Measurements from ENCODE around the gene KIF22.
A peak's percentile ranks its signal among the peaks of the same experiment; 100 is the strongest.

Gene KIF22

DNA sequence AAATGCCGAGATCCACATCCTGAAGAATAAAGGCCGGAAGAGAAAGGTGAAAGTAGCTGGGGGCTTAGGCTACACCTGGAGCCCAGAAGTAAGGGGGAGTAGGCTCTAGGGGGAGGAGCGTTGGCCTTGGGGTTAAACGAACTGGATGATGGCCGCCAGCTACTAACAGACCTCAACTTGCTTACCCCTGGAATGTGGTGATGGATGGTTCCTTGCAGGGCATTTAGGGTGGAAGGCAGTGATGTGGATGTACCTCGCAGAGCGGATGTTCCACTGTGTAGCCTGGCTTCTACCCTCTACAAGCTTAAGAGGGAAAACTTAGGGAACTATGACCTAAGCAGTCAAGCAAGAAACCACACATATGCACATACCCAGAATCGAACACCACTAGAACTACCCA lies 13.5 kb downstream of the KIF22 start:
- DNase-seq (ENCODE audit: low read depth), result no peak

DNA sequence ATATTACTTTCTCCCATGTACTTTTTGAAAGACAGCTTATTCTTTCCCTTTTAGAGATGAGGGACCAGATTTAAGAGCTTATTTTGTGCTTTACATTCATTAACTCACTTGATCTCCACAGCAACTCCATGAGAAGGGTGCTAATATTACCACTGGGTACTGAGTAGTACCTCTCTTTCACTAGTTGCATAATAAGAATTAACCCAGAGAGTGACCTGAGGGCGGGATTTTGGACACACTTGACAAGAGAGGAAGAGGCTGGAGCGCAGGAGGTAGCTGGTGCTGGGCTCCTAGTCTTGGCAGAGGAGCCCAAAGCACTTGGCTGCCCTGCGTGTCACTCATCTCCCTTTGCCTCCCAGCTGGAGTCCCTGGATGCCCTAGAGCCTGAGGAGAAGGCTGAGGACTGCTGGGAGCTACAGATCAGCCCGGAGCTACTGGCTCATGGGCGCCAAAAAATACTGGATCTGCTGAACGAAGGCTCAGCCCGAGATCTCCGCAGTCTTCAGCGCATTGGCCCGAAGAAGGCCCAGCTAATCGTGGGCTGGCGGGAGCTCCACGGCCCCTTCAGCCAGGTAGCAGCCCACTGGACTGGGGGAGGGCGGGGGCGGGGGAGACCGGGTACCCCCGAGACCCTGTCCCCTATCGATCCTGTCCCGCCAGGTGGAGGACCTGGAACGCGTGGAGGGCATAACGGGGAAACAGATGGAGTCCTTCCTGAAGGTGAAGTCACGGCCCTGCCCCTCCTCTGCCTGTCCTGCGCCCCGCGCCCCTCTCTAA lies 14.1 kb downstream of the KIF22 start:
- DNase-seq (ENCODE audit: low read depth), result no peak

DNA sequence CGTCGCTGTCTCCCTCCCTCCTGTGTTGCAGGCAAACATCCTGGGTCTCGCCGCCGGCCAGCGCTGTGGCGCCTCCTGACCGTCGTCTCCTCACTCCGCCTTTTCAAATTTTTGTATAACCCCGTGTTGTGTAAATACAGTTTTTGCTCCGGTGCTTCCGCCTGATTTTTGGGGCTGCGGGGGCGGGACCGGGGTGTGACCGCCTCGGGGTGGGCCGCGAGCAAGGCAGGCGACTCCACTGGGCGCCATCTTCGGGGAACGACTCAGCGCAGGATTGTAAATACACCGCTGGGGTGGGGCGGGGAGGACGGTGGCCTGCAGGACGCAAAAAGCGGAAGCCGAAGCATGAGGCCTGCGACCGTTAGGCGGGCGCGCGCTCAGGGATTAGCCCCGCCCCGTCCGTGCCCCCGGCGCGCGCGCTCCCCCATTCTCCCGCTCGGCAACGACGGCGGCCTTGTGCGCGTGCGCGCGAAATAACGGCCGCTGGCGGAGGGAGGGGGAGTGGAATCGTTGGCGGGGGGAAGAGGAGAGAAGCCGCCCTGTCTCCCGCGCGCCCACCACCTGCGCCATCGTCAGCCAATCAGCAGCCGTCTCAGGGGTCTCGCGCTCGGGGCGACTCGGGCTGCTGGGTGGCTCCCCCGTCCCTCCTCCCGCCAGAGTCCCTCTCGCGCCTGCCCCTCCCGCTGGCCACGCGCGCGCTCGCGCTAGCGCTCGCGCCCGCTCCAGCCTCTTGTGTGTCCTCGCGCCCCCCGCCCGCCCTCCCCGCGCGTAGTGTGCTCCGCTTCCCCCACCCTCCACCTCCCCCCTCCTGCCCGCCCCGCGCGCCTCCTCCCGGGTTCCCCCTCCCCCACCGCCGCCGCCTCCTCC lies 14.9 kb downstream of the KIF22 start:
- peak; percentile 98 for DNase-seq (ENCODE audit: low read depth)

DNA sequence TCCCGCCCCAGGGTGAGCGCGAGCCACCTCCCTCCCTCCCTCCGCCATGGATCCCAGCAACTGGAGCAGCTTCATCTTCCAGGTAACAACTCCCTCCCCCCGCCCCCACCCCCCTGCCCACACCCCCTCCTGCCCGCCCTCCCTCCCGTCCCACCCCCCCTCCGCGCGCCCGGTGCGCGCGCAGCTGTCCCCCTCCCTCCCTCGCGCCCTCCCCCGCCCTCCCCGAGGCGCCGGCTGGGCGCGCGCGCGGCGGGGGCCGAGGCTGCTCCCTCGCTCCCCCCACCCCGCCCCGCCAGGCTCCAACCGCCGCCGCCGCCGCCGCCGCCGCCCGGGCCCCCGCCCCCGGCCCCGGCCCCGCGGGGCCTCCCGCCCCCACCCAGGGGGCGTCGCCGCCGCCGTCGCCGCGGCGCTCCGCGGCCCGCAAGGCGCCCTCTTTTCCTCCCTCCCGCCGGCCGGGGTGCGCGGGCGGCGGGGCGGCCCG lies 15.6 kb downstream of the KIF22 start, which contains the start of gene MAZ:
TSS of gene MAZ (plus strand) at position 431 of the 481 bp plus-strand sequence. CDS start 173 bp downstream, outside the sequence.
- DNase-seq (ENCODE audit: low read depth), result peak; percentile 58

DNA sequence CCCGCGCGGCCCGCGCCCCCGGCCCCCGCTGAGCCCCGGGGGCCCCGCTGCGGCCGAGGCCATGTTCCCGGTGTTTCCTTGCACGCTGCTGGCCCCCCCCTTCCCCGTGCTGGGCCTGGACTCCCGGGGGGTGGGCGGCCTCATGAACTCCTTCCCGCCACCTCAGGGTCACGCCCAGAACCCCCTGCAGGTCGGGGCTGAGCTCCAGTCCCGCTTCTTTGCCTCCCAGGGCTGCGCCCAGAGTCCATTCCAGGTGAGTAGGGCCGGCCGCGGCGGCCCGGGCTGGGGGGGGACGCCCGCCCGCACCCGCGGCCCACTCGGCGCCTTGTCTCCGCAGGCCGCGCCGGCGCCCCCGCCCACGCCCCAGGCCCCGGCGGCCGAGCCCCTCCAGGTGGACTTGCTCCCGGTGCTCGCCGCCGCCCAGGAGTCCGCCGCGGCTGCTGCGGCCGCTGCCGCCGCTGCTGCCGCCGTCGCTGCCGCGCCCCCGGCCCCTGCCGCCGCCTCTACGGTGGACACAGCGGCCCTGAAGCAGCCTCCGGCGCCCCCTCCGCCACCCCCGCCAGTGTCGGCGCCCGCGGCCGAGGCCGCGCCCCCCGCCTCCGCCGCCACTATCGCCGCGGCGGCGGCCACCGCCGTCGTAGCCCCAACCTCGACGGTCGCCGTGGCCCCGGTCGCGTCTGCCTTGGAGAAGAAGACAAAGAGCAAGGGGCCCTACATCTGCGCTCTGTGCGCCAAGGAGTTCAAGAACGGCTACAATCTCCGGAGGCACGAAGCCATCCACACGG lies 16.3 kb downstream of the KIF22 start:
- no peak for DNase-seq (ENCODE audit: low read depth)

DNA sequence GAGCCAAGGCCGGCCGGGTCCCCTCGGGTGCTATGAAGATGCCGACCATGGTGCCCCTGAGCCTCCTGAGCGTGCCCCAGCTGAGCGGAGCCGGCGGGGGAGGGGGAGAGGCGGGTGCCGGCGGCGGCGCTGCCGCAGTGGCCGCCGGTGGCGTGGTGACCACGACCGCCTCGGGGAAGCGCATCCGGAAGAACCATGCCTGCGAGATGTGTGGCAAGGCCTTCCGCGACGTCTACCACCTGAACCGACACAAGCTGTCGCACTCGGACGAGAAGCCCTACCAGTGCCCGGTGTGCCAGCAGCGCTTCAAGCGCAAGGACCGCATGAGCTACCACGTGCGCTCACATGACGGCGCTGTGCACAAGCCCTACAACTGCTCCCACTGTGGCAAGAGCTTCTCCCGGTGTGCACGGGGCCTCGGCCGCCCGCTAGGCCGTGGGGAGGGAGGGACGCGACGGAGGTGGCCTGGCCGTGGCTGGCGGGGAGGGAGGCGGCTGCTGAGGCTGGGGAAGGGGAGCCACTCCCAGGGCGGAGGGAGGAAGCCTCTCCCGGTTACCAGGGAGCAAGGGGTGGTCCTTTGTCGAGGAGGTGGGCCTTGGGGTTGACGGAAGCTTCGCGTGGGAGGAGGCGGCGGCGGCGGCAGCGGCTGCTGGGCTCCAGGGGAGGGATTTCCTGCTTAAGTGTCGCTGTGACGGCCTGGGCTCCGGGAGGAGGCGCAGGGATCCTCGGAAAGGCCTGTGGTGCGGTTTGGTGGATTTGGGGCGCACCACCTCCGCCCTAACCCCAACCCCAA lies 17.1 kb downstream of the KIF22 start:
- peak; percentile 75 for DNase-seq (ENCODE audit: low read depth)

DNA sequence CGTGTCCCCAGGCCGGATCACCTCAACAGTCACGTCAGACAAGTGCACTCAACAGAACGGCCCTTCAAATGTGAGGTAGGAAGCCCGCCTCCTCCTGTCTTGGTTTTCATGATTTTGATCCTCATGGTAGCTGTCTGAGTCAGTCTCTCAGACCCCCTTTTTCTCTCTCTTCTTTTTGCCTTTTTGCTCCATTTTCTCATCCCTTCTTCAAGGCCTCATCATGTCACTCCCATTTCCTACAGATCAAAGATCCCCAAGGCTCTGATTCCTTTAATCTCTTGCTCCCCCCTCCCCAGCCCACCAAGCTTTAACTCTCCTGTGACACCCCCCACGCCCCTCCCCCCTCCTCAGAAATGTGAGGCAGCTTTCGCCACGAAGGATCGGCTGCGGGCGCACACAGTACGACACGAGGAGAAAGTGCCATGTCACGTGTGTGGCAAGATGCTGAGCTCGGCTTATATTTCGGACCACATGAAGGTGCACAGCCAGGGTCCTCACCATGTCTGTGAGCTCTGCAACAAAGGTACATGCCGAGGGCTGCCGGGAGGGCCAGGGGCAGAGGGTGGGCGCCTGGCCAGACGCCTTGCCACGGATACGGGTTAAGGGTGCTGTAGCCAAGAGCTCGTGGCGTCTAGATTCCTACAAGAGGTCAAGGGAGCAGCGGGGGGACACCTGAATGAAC lies 17.8 kb downstream of the KIF22 start:
- no peak for DNase-seq (ENCODE audit: low read depth)

DNA sequence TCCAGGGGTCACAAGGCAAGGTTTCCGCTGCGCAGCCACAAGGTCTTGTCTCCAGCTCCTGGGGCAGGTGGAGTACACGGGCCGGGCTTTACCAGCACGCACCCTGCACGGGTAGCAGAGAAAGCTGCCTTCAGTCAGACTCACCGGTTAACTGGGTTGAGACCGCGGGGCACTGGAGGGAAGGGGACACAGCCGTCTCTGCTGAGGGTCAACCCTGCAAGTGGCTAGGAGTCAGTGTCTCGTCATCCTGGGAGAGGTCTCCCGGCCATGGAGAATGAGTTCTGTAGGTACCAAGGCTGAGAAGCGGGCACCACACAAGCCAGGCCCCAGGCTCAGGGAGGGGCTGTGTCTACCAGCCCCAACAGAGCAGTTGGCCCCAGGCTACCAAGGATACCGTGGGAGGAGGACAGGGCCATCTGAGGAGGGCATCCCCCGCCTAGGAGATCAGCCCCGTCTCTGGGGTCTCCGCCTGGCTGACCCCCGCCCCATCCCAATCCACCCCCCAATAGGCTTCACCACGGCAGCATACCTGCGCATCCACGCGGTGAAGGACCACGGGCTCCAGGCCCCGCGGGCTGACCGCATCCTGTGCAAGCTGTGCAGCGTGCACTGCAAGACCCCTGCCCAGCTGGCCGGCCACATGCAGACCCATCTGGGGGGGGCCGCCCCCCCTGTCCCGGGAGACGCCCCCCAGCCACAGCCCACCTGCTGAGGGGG lies 18.6 kb downstream of the KIF22 start:
- no peak for DNase-seq (ENCODE audit: low read depth)

DNA sequence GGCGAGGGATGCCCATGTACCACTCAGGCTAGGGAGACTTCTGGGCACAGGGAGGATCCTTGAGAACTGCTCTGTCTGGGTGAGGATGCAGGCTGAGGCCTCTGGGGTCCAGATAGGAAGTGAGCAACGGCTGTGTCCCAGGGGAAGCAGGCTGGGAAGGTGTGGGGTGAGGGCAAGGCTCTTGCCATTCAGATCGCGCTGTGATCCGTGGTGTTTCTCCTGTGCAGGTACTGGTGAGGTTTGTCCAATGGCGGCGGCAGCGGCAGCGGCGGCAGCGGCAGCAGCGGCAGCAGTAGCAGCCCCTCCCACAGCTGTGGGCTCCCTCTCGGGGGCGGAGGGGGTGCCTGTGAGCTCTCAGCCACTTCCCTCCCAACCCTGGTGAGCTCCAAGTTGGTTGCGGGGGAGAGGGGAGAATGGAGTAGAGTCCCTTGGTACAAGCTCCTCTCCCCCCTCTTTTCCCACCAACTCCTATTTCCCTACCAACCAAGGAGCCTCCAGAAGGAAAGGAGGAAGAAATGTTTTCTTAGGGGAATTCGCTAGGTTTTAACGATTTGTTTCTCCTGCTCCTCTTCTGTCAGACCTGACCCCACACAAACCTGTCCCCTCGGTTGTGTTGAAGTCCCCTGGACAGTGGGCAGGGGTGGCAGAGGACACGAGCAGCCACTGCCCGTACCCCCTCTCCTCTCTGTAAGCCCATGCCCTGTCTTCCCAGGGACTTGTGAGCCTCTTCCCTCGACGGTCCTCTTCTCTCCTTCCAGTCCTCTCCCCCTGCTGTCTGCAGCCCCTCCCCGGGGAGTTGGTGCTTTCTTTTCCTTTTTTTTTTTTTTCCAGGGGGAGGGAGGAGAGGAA lies 19.5 kb downstream of the KIF22 start:
- no peak for DNase-seq (ENCODE audit: low read depth)

DNA sequence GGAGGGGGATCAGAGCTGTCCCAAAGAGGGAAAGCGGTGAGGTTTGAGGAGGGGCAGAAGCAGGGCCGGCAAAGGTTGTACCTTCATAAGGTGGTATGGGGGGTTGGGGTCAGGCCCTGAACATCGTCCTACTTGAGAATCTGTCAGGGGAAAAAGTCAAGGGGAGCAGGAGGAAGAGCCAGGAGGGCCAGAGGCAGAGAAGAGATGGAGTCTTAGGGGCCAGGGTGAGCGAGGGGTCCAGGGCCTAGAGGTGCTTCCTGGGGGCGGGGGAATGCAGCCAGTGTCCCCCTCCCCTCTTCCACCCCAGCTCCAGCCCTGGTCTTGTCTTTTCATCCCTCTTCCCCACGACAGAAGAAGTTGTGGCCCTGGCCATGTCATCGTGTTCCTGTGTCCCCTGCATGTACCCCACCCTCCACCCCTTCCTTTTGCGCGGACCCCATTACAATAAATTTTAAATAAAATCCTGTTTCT lies 20.2 kb downstream of the KIF22 start:
- no peak for DNase-seq (ENCODE audit: low read depth)

DNA sequence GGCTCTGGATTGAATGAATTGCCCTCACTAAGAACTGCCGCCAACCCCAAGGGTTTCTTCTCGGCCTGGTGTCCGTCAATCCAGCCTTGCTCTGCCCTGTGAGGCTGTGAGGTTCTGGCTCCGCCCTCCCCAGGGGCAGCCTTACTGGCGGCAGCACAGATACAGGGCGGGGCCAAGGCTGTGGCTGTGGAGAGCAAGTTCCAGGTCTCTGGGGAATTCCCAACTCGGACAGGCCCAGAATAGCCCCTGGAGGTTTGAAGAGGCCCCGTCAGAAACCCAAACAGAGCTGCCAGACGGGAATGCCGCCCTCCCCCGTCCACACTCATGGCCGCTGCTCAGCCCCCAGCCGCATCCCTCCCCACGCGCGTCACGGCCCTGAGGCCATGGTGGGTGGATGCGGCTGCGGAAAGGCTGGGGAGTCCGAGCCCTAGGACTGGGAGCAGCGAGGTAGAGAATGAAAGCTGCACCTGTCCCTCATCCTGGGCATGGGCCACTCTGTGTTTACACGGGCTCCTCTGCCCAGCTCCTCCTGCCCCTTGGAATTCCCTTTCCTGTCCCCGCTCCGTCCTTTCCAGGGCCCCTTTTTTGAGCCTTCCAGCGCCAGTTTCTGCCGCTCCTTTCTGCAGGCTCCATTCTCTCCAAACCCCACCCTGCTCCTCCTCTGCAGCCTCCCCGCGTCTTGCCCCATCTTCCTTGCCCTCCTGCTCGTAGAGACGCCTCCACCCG lies 20.8 kb downstream of the KIF22 start:
- DNase-seq (ENCODE audit: low read depth), result no peak

DNA sequence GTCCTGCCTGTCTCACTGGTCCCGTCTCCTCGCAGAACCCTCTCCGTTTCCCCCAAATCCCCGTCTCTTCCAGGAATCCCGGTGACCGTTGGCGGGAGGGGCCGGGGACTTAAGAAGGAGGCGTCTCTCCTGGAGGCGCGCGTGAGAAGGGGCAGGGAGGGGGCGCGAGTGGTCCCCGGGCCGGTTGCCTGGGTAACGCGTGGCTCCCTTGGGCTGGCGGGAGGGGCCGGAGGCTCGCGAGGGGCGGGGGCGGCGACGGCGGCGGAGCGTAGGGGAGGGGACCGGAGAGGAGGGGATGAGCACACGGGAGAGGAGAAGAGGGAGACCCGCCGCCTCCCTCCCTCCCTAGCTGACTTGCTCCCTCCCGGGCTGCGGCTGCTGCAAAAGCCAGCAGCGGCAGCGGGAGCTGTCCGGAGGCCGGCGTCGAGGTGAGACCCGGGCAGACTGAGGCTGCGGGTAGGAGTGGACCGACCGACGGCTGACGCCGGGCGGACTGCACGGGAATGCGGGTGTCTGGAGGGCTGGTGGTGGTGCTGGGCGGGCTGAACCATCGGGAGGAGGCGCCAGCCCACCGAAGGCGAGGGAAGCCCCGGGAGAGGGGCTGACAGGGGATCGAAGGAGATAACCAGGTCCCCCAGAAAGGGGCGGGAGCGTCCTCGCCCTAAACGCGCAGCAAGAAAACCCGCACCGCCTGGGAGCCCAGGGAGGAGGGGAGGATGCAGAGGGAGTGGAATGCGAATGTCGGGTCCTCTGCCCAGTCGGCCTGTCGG lies 21.5 kb downstream of the KIF22 start, which contains the start of gene PRRT2:
TSS of gene PRRT2 (plus strand) at position 298 of the 770 bp plus-strand sequence. CDS start 862 bp downstream, outside the sequence.
- no peak for DNase-seq (ENCODE audit: low read depth)

DNA sequence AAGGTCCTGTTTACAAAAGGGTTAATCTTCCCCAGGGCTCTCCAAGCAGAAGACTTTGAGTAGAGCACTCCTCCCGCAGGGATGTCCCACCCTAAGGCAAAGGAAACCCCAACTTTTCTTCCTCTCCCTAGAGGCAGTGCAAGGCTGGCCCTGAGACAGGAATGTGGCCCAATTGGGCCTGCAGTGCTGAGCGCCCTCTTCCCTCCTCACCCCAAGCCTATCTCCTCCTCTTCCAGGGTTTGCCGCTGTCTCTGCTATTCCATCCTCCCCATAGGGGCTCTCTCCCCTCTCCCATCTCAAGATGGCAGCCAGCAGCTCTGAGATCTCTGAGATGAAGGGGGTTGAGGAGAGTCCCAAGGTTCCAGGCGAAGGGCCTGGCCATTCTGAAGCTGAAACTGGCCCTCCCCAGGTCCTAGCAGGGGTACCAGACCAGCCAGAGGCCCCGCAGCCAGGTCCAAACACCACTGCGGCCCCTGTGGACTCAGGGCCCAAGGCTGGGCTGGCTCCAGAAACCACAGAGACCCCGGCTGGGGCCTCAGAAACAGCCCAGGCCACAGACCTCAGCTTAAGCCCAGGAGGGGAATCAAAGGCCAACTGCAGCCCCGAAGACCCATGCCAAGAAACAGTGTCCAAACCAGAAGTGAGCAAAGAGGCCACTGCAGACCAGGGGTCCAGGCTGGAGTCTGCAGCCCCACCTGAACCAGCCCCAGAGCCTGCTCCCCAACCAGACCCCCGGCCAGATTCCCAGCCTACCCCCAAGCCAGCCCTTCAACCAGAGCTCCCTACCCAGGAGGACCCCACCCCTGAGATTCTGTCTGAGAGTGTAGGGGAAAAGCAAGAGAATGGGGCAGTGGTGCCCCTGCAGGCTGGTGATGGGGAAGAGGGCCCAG lies 22.4 kb downstream of the KIF22 start:
- DNase-seq (ENCODE audit: low read depth), result no peak

DNA sequence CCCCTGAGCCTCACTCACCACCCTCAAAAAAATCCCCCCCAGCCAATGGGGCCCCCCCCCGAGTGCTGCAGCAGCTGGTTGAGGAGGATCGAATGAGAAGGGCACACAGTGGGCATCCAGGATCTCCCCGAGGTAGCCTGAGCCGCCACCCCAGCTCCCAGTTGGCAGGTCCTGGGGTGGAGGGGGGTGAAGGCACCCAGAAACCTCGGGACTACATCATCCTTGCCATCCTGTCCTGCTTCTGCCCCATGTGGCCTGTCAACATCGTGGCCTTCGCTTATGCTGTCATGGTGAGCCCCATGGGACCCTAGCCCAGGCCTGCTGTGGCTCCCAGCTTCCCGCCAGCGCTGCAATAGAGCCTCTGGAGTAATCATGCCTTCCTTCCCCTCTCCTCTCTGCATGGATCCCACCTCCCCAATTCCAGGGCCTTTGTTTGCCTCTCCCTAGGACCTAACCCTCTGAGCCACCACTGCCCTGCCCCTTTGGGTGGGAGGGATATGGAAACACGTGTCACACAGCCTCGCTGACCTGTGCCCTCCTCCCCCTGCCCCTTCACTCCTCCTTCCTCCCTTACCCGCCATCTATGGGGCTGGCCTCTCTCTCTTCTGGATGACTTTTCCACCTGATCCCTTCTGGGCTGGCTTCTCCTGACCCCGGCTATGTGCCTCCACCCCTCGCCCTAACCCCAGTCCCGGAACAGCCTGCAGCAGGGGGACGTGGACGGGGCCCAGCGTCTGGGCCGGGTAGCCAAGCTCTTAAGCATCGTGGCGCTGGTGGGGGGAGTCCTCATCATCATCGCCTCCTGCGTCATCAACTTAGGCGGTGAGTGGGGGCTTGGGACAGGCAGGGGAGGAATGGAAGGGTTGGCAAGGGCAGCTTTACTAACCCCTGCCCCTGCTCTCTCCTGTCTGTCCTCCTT lies 23.4 kb downstream of the KIF22 start:
- DNase-seq (ENCODE audit: low read depth), result no peak

DNA sequence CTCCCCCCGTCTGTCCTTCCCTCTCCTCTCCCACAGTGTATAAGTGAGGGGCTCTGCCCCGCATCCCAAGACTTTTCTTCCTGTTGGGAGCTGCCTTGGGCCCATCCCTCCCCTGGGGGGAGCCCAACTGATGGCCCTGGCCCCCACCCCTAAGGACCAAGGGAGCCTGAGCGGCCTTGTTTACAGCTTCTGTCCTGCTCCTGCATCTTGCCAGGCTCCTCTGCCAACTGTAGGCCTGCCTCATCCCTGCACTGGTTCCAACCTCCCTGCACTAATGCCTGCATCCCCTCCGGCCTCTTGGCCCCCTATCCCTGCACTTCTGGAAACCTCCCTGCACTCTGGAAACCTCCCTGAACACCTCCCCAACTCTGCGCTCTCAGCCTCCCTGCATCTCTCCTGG lies 24.0 kb downstream of the KIF22 start:
- DNase-seq (ENCODE audit: low read depth), result no peak

Measured in activated gamma-delta T cell treated with anti-CD3 and anti-CD28 coated beads, Interleukin-2, amount 50 U/mL, for 16 hours (primary cell).